ENCODE data around the gene SLC1A3. TPM values are rescaled to one million over a fixed set of nuclear protein-coding genes. Genes with fewer than 3 reads are reported as not detected.
A peak's percentile ranks its signal among the peaks of the same experiment; 100 is the strongest.

SLC1A3 gene
- total and polyA plus RNA-seq, 2 donors (not counting 1 experiment from before 2014, with no cell fraction given), result 0.52 to 3.3 TPM

DNA sequence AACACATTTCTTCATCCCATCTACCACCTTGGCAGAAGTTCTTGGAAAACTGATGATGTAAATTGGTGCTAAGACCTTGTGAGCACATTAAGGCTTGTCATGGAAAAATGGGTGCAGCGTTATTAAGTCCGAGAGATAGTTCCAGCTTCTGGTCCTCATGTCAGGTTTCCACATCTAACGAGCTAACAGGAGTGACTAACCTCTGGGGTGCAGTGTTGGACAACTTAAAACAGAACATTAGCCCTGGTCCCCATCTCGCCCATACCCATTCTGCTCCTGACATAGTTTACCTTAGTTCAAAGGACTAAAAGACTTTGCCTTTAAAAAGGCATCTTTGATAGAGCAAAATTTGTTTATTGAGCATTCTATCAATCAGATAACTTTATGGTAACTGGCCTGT lies 128.0 kb downstream of the SLC1A3 start:
- H3K79me2 ChIP-seq (ENCODE audit: control insufficient read depth, insufficient read depth, low read length), result no peaks in the 10 kb centered on the region
- DNase-seq (ENCODE audit: low read depth in 2 of 2), result peak; percentile 13 to 54
- H3K4me1 ChIP-seq (ENCODE audit: control insufficient read depth, extremely low read depth, insufficient read depth, low read length), result no peaks in the 10 kb centered on the region
- no peak overlapping the region for H3K4me2 ChIP-seq (ENCODE audit: extremely low read depth, insufficient read depth, low read length)
- H3K9me3 ChIP-seq (ENCODE audit: control insufficient read depth, insufficient read depth, low read depth, low read length), result no peaks in the 10 kb centered on the region
- no peaks in the 10 kb centered on the region for H4K20me1 ChIP-seq (ENCODE audit: control insufficient read depth, extremely low read depth, insufficient read depth, low read length)
- no peak overlapping the region for H3K9ac ChIP-seq (ENCODE audit: insufficient read depth, low read length)
- TF ChIP-seq, protein P1, sequence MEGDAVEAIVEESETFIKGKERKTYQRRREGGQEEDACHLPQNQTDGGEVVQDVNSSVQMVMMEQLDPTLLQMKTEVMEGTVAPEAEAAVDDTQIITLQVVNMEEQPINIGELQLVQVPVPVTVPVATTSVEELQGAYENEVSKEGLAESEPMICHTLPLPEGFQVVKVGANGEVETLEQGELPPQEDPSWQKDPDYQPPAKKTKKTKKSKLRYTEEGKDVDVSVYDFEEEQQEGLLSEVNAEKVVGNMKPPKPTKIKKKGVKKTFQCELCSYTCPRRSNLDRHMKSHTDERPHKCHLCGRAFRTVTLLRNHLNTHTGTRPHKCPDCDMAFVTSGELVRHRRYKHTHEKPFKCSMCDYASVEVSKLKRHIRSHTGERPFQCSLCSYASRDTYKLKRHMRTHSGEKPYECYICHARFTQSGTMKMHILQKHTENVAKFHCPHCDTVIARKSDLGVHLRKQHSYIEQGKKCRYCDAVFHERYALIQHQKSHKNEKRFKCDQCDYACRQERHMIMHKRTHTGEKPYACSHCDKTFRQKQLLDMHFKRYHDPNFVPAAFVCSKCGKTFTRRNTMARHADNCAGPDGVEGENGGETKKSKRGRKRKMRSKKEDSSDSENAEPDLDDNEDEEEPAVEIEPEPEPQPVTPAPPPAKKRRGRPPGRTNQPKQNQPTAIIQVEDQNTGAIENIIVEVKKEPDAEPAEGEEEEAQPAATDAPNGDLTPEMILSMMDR (conservative IDR thresholded peaks at IDR 0.05 in 1 of 2, IDR thresholded peaks at IDR 0.05 in 1 of 2; ENCODE audit: low read depth in 1 of 2, low read length in 2 of 2), result peak in 1 of 2 donors; percentile 33
- no peak for TF ChIP-seq EZH2 (IDR thresholded peaks at IDR 0.05; ENCODE audit: low read length, missing control alignments)
- H3K4me3 ChIP-seq (replicated peaks in 1 of 4; ENCODE audit: control extremely low read depth in 1 of 4, insufficient read depth in 1 of 4, low read depth in 3 of 4, low read length in 4 of 4), result no peak overlapping the region
- H3K27me3 ChIP-seq (ENCODE audit: control insufficient read depth, insufficient read depth, low read length), result peaks cover 2% of the 10 kb centered on the region
- H3K27ac ChIP-seq (ENCODE audit: insufficient read depth, low read length), result no peak overlapping the region
- H2AFZ ChIP-seq (ENCODE audit: low read length), result no peak overlapping the region
- H3K36me3 ChIP-seq (ENCODE audit: control insufficient read depth, insufficient read depth, low read length), result no peaks in the 10 kb centered on the region

DNA sequence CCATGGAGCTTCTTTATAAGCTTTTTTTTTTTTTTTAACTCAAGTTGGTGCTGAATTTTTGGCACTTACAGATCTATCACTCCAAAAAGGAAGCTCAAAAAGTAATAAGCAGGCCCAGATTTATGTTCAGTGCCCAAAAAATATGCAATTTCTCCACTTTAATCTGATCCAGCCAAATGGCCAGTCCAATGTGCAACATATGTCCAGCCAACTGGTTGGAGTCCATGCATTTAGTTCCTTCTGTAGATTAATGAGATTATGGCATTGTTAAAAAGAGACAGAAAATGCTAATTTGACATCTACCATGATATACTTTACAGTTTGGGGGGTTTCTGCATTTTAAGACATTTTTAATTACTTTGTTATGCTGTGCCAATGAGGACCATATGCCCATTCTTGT lies 129.5 kb downstream of the SLC1A3 start:
- Histone ChIP-seq H3K4me3 (replicated peaks in 1 of 4; ENCODE audit: control extremely low read depth in 1 of 4, insufficient read depth in 1 of 4, low read depth in 3 of 4, low read length in 4 of 4) (no peak overlapping the region), H2AFZ (ENCODE audit: low read length) (no peak overlapping the region), H3K27ac (ENCODE audit: insufficient read depth, low read length) (no peak overlapping the region), H4K20me1 (ENCODE audit: control insufficient read depth, extremely low read depth, insufficient read depth, low read length) (no peaks in the 10 kb centered on the region), H3K4me2 (ENCODE audit: extremely low read depth, insufficient read depth, low read length) (no peak overlapping the region), H3K9ac (ENCODE audit: insufficient read depth, low read length) (no peak overlapping the region), H3K9me3 (ENCODE audit: control insufficient read depth, insufficient read depth, low read depth, low read length) (no peaks in the 10 kb centered on the region), H3K79me2 (ENCODE audit: control insufficient read depth, insufficient read depth, low read length) (no peaks in the 10 kb centered on the region), H3K36me3 (ENCODE audit: control insufficient read depth, insufficient read depth, low read length) (no peaks in the 10 kb centered on the region), H3K27me3 (ENCODE audit: control insufficient read depth, insufficient read depth, low read length) (peaks cover 2% of the 10 kb centered on the region), H3K4me1 (ENCODE audit: control insufficient read depth, extremely low read depth, insufficient read depth, low read length) (no peaks in the 10 kb centered on the region)
- TF ChIP-seq EZH2 (IDR thresholded peaks at IDR 0.05; ENCODE audit: low read length, missing control alignments), result no peak
- TF ChIP-seq, protein P1 (conservative IDR thresholded peaks at IDR 0.05 in 1 of 2, IDR thresholded peaks at IDR 0.05 in 1 of 2; ENCODE audit: low read depth in 1 of 2, low read length in 2 of 2), result no peak
- no peak for DNase-seq (ENCODE audit: low read depth in 2 of 2)

Data from fibroblast of lung (primary cell).